ENCODE data around the gene ZNF32.

GRCh38 chr10:43658227-43658626 lies 9.5 kb upstream of the ZNF32 start:
- no peak for TF ChIP-seq EZH2phosphoT487 (IDR thresholded peaks at IDR 0.05; ENCODE audit: borderline replicate concordance, low read length)
- no peak for TF ChIP-seq CTCF (conservative IDR thresholded peaks at IDR 0.05; ENCODE audit: low read depth, low read length)
- TF ChIP-seq EZH2 (IDR thresholded peaks at IDR 0.05; ENCODE audit: low read length, unreplicated experiment): no peak
